ENCODE results near the gene TP53BP2.
A peak's percentile ranks its signal among the peaks of the same experiment; 100 is the strongest.
"Not testable (repeated sequence)": the region's sequence is repeated elsewhere in the genome, so short reads cannot be mapped to it uniquely, and the experiment has no call there.

TP53BP2 gene

DNA sequence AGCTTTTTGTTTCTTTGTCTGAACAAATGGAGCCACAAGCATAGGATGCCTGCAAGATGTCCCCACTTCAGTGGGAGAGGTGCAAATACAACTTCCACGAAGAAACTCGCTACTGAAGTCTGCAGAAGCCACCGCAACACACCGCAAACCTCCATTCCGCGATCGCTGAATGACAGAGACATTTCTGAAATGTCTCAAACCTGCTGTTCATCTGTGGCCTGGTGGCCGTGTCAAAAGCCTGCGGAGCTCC lies 1.0 kb downstream of the TP53BP2 start:
- H3K36me3 ChIP-seq (ENCODE audit: insufficient read depth, low read length), result no peaks in the 10 kb centered on the region
- H4K20me1 ChIP-seq (ENCODE audit: insufficient read depth, low read length, poor library complexity, severe bottlenecking), result peaks cover 42% of the 10 kb centered on the region
- H3K4me3 ChIP-seq (ENCODE audit: low read length, poor library complexity, severe bottlenecking), result peak overlapping the region; percentile 84
- peak overlapping the region; percentile 84 for H3K4me2 ChIP-seq (ENCODE audit: low read depth, low read length, poor library complexity, severe bottlenecking)
- H3K9me3 ChIP-seq (ENCODE audit: insufficient read depth, low read depth, low read length), result no peaks in the 10 kb centered on the region
- peaks cover 57% of the 10 kb centered on the region for H3K79me2 ChIP-seq (ENCODE audit: insufficient read depth, low read length)
- 0 out of 2 replicates have a peak, but pooled peaks cover 3% of the 10 kb centered on the region for H3F3A ChIP-seq (ENCODE audit: low read depth)
- peak overlapping the region; percentile 81 for H3K9ac ChIP-seq (ENCODE audit: low read depth, low read length, poor library complexity, severe bottlenecking)
- no peaks in the 10 kb centered on the region for H3K9me2 ChIP-seq (replicated peaks; ENCODE audit: low read depth, low read length)
- H2AFZ ChIP-seq (ENCODE audit: low read length), result peak overlapping the region; percentile 85
- H3K27me3 ChIP-seq (ENCODE audit: insufficient read depth, low read length, poor library complexity, severe bottlenecking), result no peaks in the 10 kb centered on the region
- peaks cover 34% of the 10 kb centered on the region for H3K4me1 ChIP-seq (ENCODE audit: insufficient read depth, low read length, poor library complexity, severe bottlenecking)
- TF ChIP-seq, protein P1, sequence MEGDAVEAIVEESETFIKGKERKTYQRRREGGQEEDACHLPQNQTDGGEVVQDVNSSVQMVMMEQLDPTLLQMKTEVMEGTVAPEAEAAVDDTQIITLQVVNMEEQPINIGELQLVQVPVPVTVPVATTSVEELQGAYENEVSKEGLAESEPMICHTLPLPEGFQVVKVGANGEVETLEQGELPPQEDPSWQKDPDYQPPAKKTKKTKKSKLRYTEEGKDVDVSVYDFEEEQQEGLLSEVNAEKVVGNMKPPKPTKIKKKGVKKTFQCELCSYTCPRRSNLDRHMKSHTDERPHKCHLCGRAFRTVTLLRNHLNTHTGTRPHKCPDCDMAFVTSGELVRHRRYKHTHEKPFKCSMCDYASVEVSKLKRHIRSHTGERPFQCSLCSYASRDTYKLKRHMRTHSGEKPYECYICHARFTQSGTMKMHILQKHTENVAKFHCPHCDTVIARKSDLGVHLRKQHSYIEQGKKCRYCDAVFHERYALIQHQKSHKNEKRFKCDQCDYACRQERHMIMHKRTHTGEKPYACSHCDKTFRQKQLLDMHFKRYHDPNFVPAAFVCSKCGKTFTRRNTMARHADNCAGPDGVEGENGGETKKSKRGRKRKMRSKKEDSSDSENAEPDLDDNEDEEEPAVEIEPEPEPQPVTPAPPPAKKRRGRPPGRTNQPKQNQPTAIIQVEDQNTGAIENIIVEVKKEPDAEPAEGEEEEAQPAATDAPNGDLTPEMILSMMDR (conservative IDR thresholded peaks at IDR 0.05; ENCODE audit: low read length), result no peak
- no peak for TF ChIP-seq EZH2phosphoT487 (IDR thresholded peaks at IDR 0.05; ENCODE audit: borderline replicate concordance)

DNA sequence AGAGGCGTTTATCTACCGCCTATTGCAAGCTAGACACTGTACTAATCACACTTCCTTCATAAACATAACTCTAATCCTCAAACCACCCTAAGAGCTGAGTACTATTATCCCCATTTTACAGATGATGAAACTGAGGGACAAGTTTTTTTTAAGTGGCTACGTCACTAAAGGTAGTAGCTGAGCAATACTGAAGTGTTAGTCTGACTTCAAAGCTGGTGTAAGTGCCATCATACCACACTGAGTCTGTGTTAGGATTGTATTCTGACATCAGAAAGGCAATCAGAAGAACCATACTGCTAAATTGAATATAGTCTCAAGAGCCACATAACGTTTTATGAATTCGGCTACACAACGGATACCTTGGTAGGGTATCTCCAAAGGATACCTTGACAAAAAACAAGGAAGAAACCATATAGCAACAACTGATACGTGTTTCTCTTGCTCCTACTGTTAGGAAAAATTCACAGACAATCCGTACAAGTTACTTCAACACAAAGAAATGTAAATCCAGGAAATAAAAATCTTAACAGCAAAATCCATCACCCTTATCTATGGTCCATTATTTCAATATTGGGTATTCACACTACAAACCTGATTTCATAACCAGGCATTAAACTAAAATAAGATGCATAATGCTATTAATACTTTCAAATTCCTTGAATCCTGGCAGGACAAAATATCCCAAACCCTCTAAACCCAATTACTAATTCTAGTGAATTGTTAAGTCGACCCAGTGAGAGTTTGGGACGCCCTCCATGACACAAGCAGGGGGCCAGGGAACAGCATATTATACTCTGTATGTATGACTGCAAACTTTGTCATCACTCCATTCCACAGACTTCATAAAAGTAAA lies 1.6 kb downstream of the TP53BP2 start:
- Histone ChIP-seq H3K36me3 (ENCODE audit: insufficient read depth, low read length) (no peaks in the 10 kb centered on the region), H3K9me2 (replicated peaks; ENCODE audit: low read depth, low read length) (no peaks in the 10 kb centered on the region), H2AFZ (ENCODE audit: low read length) (no peak overlapping the region), H3K4me3 (ENCODE audit: low read length, poor library complexity, severe bottlenecking) (peak overlapping the region; percentile 84), H3K79me2 (ENCODE audit: insufficient read depth, low read length) (peaks cover 62% of the 10 kb centered on the region), H4K20me1 (ENCODE audit: insufficient read depth, low read length, poor library complexity, severe bottlenecking) (peaks cover 44% of the 10 kb centered on the region), H3K27me3 (ENCODE audit: insufficient read depth, low read length, poor library complexity, severe bottlenecking) (no peaks in the 10 kb centered on the region), H3K9me3 (ENCODE audit: insufficient read depth, low read depth, low read length) (no peaks in the 10 kb centered on the region), H3K9ac (ENCODE audit: low read depth, low read length, poor library complexity, severe bottlenecking) (peak overlapping the region; percentile 81), H3K4me2 (ENCODE audit: low read depth, low read length, poor library complexity, severe bottlenecking) (peak overlapping the region; percentile 84), H3F3A (ENCODE audit: low read depth) (0 out of 2 replicates have a peak, but pooled peaks cover 3% of the 10 kb centered on the region), H3K4me1 (ENCODE audit: insufficient read depth, low read length, poor library complexity, severe bottlenecking) (peaks cover 34% of the 10 kb centered on the region)
- TF ChIP-seq, protein P1 (conservative IDR thresholded peaks at IDR 0.05; ENCODE audit: low read length), result no peak
- no peak for TF ChIP-seq EZH2phosphoT487 (IDR thresholded peaks at IDR 0.05; ENCODE audit: borderline replicate concordance)

DNA sequence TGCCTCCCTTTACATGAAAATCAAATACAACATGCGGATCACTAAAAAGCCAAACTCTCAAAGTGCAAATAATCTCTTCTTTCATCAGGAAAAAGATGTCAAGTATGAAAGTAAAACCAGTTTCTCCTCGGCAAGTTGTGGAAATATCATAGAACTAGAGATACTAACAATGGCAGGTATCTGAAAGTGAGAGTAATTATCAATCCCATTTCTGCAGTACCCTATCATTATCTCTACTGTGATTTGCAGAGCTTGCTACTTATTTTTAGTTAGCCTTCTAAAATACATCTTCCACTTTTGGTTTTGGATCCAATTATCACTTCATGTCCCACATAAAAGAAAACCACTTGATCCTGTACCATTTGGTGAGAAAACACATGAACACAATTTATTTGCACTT lies 3.0 kb downstream of the TP53BP2 start:
- Histone ChIP-seq H3F3A (ENCODE audit: low read depth) (0 out of 2 replicates have a peak, but pooled peaks cover 3% of the 10 kb centered on the region), H3K36me3 (ENCODE audit: insufficient read depth, low read length) (no peaks in the 10 kb centered on the region), H3K27me3 (ENCODE audit: insufficient read depth, low read length, poor library complexity, severe bottlenecking) (no peaks in the 10 kb centered on the region), H3K79me2 (ENCODE audit: insufficient read depth, low read length) (peaks cover 76% of the 10 kb centered on the region), H3K9me2 (replicated peaks; ENCODE audit: low read depth, low read length) (no peaks in the 10 kb centered on the region), H3K4me3 (ENCODE audit: low read length, poor library complexity, severe bottlenecking) (peak overlapping the region; percentile 84), H3K4me1 (ENCODE audit: insufficient read depth, low read length, poor library complexity, severe bottlenecking) (peaks cover 48% of the 10 kb centered on the region), H2AFZ (ENCODE audit: low read length) (no peak overlapping the region), H4K20me1 (ENCODE audit: insufficient read depth, low read length, poor library complexity, severe bottlenecking) (peaks cover 57% of the 10 kb centered on the region), H3K4me2 (ENCODE audit: low read depth, low read length, poor library complexity, severe bottlenecking) (peak overlapping the region; percentile 84), H3K9me3 (ENCODE audit: insufficient read depth, low read depth, low read length) (no peaks in the 10 kb centered on the region), H3K9ac (ENCODE audit: low read depth, low read length, poor library complexity, severe bottlenecking) (no peak overlapping the region)
- TF ChIP-seq, protein P1 (conservative IDR thresholded peaks at IDR 0.05; ENCODE audit: low read length), result no peak
- no peak for TF ChIP-seq EZH2phosphoT487 (IDR thresholded peaks at IDR 0.05; ENCODE audit: borderline replicate concordance)

DNA sequence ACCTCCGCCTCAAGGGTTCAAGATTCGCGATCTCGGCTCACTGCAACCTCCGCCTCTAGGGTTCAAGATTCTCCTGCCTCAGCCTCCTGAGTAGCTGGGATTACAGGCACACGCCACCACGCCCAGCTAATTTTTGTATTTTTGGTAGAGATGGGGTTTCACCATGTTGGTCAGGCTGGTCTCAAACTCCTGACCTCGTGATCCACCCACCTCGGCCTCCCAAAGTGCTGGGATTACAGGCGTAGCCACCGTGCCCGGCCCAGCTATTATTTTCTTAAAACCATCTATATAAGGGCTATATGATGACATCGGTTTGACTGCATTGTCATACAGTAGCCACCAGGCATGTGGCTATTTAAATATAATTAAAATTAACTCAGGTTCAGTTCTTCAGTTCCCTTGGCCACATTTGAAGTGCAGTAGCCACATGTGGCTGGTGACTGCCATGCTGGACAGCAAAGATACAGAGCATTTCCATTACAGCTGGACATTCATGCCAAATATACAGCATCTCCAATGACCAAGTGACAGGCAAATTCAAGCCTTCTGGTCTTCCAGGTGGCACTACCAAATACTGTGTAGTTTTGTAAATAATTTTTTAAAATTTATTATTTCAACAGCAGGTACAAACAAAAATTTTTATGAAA lies 3.6 kb downstream of the TP53BP2 start:
- H3K36me3 ChIP-seq (ENCODE audit: insufficient read depth, low read length); H2AFZ ChIP-seq (ENCODE audit: low read length); H3K27me3 ChIP-seq (ENCODE audit: insufficient read depth, low read length, poor library complexity, severe bottlenecking); H3K9me2 ChIP-seq (replicated peaks; ENCODE audit: low read depth, low read length); H3K9me3 ChIP-seq (ENCODE audit: insufficient read depth, low read depth, low read length); H3F3A ChIP-seq (ENCODE audit: low read depth); H3K9ac ChIP-seq (ENCODE audit: low read depth, low read length, poor library complexity, severe bottlenecking): not testable (repeated sequence)
- Histone ChIP-seq H4K20me1 (ENCODE audit: insufficient read depth, low read length, poor library complexity, severe bottlenecking) (peaks cover 64% of the 10 kb centered on the region), H3K4me1 (ENCODE audit: insufficient read depth, low read length, poor library complexity, severe bottlenecking) (peaks cover 51% of the 10 kb centered on the region), H3K4me2 (ENCODE audit: low read depth, low read length, poor library complexity, severe bottlenecking) (peak overlapping the region; percentile 84), H3K79me2 (ENCODE audit: insufficient read depth, low read length) (peaks cover 83% of the 10 kb centered on the region), H3K4me3 (ENCODE audit: low read length, poor library complexity, severe bottlenecking) (peak overlapping the region; percentile 84)
